K562 (cell line): ENCODE measurements around the gene ETV3L. TPM values are rescaled to one million over a fixed set of nuclear protein-coding genes. Genes with fewer than 3 reads are reported as not detected.

Experiments used
- ATAC-seq: fragments of 200-7000 bp; cut with Tn5 transposase; 3 replicates; pipeline ENCODE4 v1.9.1; 2020; ENCODE audit warnings: moderate library complexity
- BruUV-seq: library from RNA; stranded (reverse); fragments of 400-500 nt; replicated peaks from 2 replicates; lab custom pipeline; 2021; lab: Mats Ljungman, UMichigan
- CTCF ChIA-PET: fragments of 300-600 bp; formaldehyde crosslinking; extraction: SDS; loops from one replicate; lab custom pipeline; 2021; ENCODE audit warnings: low intra/inter-chr PET ratio; lab: Yijun Ruan, JAX
- POLR2A ChIA-PET: fragments of 300-600, 350-650 bp; sonication (Branson Sonifier 250); formaldehyde crosslinking; extraction: SDS; loops from one replicate; lab custom pipeline; 2021; ENCODE audit warnings: antibody characterized with exemption, inconsistent platforms; lab: Yijun Ruan, JAX
- DNase-seq, 4 experiments: peaks; one replicate each; pipeline versions ENCODE4 v3.0.0 to v3.0.0-alpha.2; 2011 to 2018; ENCODE audit warnings: low spot score in 3 of 4, mixed read lengths in 3 of 4; ENCODE audit errors: extremely low read depth in 1 of 4
- FAIRE-seq: peaks from 2 replicates; lab custom pipeline; 2011; peaks lifted over from hg19 to GRCh38; lab: Jason Lieb, UNC
- H2AFZ ChIP-seq: 2 replicates; pipeline ENCODE4 v1.6.0; 2011; ENCODE audit warnings: low read depth, low read length, control low read depth, inconsistent platforms
- H3K27ac ChIP-seq: fragments of 200-600 bp; 3 replicates; pipeline ENCODE4 v1.8.0; 2011; ENCODE audit warnings: low read depth, mild to moderate bottlenecking, control low read depth, inconsistent platforms, low read length, moderate library complexity, mixed read lengths; ENCODE audit errors: extremely low read depth
- H3K27me3 ChIP-seq, 2 experiments: fragments of 300-600 bp in 1 of 2; 2 replicates in 1 of 2; 3 replicates in 1 of 2; pipeline versions ENCODE4 v1.6.0 to v1.8.0; 2011; ENCODE audit warnings: inconsistent platforms in 2 of 2, low read length in 2 of 2, mild to moderate bottlenecking in 1 of 2, mixed read lengths in 1 of 2, moderate library complexity in 1 of 2; ENCODE audit not compliant: control insufficient read depth in 2 of 2, insufficient read depth in 2 of 2
- H3K36me3 ChIP-seq: fragments of 300-600 bp; 3 replicates; pipeline ENCODE4 v1.8.0; 2011; ENCODE audit warnings: mild to moderate bottlenecking, low read length, inconsistent platforms; ENCODE audit not compliant: control insufficient read depth, insufficient read depth
- H3K4me1 ChIP-seq, 2 experiments: fragments of 200-600 bp in 1 of 2; replicated peaks in 1 of 2; 2 replicates in 1 of 2; 3 replicates in 1 of 2; pipeline versions ENCODE4 v1.5.1 to v1.8.0; 2011; ENCODE audit warnings: inconsistent platforms in 2 of 2, low read length in 2 of 2, mild to moderate bottlenecking in 1 of 2, mixed read lengths in 1 of 2, moderate library complexity in 1 of 2; ENCODE audit not compliant: control insufficient read depth in 2 of 2, insufficient read depth in 2 of 2
- H3K4me2 ChIP-seq: 2 replicates; pipeline ENCODE4 v1.6.1; 2011; ENCODE audit warnings: low read length, control low read depth, inconsistent platforms, mixed read lengths; ENCODE audit not compliant: insufficient read depth
- H3K4me3 ChIP-seq: fragments of 200-600 bp; sonication (generic), shearing (Covaris generic); 2 replicates; pipeline ENCODE4 v1.5.1; 2016; ENCODE audit warnings: control low read depth, inconsistent platforms
- H3K79me2 ChIP-seq: fragments of 200-600 bp; 3 replicates; pipeline ENCODE4 v1.8.0; 2011; ENCODE audit warnings: low read length, inconsistent platforms; ENCODE audit not compliant: control insufficient read depth, insufficient read depth
- H3K9ac ChIP-seq, 2 experiments: 2 replicates each; pipeline versions ENCODE4 v1.6.0 to v1.6.1; 2011; ENCODE audit warnings: low read depth in 2 of 2, low read length in 2 of 2, control low read depth in 1 of 2, inconsistent platforms in 1 of 2, mild to moderate bottlenecking in 1 of 2, mixed read lengths in 1 of 2; ENCODE audit not compliant: insufficient read depth in 1 of 2
- H3K9me1 ChIP-seq: one replicate; pipeline ENCODE4 v1.6.0; 2011; ENCODE audit warnings: inconsistent platforms, mild to moderate bottlenecking, low read length, moderate library complexity; ENCODE audit not compliant: control insufficient read depth, insufficient read depth
- H3K9me3 ChIP-seq: replicated peaks from 2 replicates; pipeline ENCODE4 v1.5.1; 2011; ENCODE audit warnings: low read depth, low read length, inconsistent platforms; ENCODE audit not compliant: control insufficient read depth, insufficient read depth
- H4K20me1 ChIP-seq: replicated peaks from 2 replicates; pipeline ENCODE4 v1.6.1; 2011; ENCODE audit warnings: low read length, inconsistent platforms, mixed read lengths; ENCODE audit not compliant: control insufficient read depth, insufficient read depth
- CBX3 ChIP-seq, 2 experiments: IDR thresholded peaks; 1 replicate in 1 of 2; 2 replicates in 1 of 2; pipeline ENCODE4 v1.6.1; 2012; ENCODE audit warnings: inconsistent platforms in 2 of 2, low read length in 2 of 2, borderline replicate concordance in 1 of 2, control low read depth in 1 of 2
- HMG20B ChIP-seq: fragments of 250-450 bp; sonication (Bioruptor Pico); IDR thresholded peaks from 2 replicates; pipeline ENCODE4 v1.5.0; 2021; ENCODE audit warnings: mild to moderate bottlenecking
- MAFG ChIP-seq: fragments of 450-650 bp; conservative IDR thresholded peaks from 2 replicates; pipeline ENCODE4 v1.6.1; 2016; ENCODE audit warnings: missing genetic modification characterization, missing compliant biosample characterization
- PHB ChIP-seq: fragments of 250-450 bp; sonication (Bioruptor Pico); IDR thresholded peaks from 2 replicates; pipeline ENCODE4 v1.5.0; 2021
- RBM25 ChIP-seq: fragments of 200-400 bp; formaldehyde crosslinking; IDR thresholded peaks from 2 replicates; pipeline ENCODE4 v1.6.1; 2018; ENCODE audit warnings: low read length, low read depth, moderate library complexity; ENCODE audit not compliant: severe bottlenecking
- SPI1 ChIP-seq: IDR thresholded peaks from 2 replicates; pipeline ENCODE4 v1.6.1; 2011; ENCODE audit warnings: low read depth, low read length, control low read depth, borderline replicate concordance
- SREBF2 ChIP-seq: sonication (generic); formaldehyde crosslinking; IDR thresholded peaks from 2 replicates; pipeline ENCODE4 v1.4.0; 2020; ENCODE audit warnings: mild to moderate bottlenecking, missing genetic modification reagents
- SUPT5H ChIP-seq: fragments of 450-650 bp; IDR thresholded peaks from 2 replicates; pipeline ENCODE4 v1.6.1; 2016
- TARDBP ChIP-seq: fragments of 450-650 bp; IDR thresholded peaks from 2 replicates; pipeline ENCODE4 v1.6.1; 2016
- ZNF75A ChIP-seq: fragments of 450-650 bp; formaldehyde crosslinking; IDR thresholded peaks from 2 replicates; pipeline ENCODE4 v1.4.0; 2020; ENCODE audit warnings: mild to moderate bottlenecking
- ZNF79 ChIP-seq: fragments of 250-450 bp; sonication (Bioruptor Pico); IDR thresholded peaks from 2 replicates; pipeline ENCODE4 v1.4.0; 2020; ENCODE audit warnings: low read depth, mild to moderate bottlenecking, moderate library complexity
- WGBS: fragments of 100-300 bp; shearing (Covaris generic); methylation state at CpG from one replicate; pipeline ENCODE4 v1.1.6; 2016; ENCODE audit warnings: low coverage, mixed read lengths; ENCODE audit not compliant: insufficient coverage; ENCODE audit errors: missing lambda C conversion rate; 5-methylcytosine and 5-hydroxymethylcytosine counted together
- in situ Hi-C: fragments of 300-500 bp; cut with MboI; formaldehyde crosslinking; loops from 4 replicates; pipeline ENCODE4 v1.15.0; 2018; ENCODE audit warnings: inconsistent platforms, mixed read lengths
- intact Hi-C: fragments of 100-400 bp; cut with micrococcal nuclease; formaldehyde crosslinking; loops from 2 replicates; pipeline ENCODE4 v1.14.2; 2022
- polyA plus RNA-seq, 8 experiments: library from polyadenylated mRNA; depleted of rRNA in 4 of 8; stranded (reverse) in 5 of 8; unstranded in 3 of 8; fragments of >200 nt; fragmentation: Nextera tagmentation in 2 of 8; fragmentation: Illumina TruSeq in 1 of 8; extraction: Ambion mirVana in 2 of 8; extraction: Trizol in 1 of 8; gene quantifications; 2 replicates each; pipeline versions ENCODE4 v1.2.1 to v1.2.3, GENCODE V29; 2011 to 2014; ENCODE audit warnings: inconsistent platforms in 1 of 8, missing spikeins in 1 of 8
- total RNA-seq, 7 experiments: library from RNA; depleted of rRNA in 6 of 7; stranded (reverse); fragments of >200 nt in 6 of 7; fragmentation: Illumina TruSeq in 2 of 7; extraction: Trizol in 2 of 7; gene quantifications; 2 replicates each; pipeline versions ENCODE4 v1.2.1 to v1.2.3, GENCODE V29; 2011 to 2021; ENCODE audit warnings: low replicate concordance in 1 of 7
- TF ChIP-seq, protein P1 (sequence below): fragments of 450-650 bp; formaldehyde crosslinking; conservative IDR thresholded peaks from 2 replicates; pipeline ENCODE4 v1.4.0; 2022; ENCODE audit warnings: mild to moderate bottlenecking, missing genetic modification characterization
- TF ChIP-seq, protein P2 (sequence below): sonication (generic); formaldehyde crosslinking; IDR thresholded peaks from 2 replicates; pipeline ENCODE4 v1.8.1; 2023; ENCODE audit warnings: mild to moderate bottlenecking, missing genetic modification reagents
- TF ChIP-seq, protein P3 (sequence below): fragments of 250-450 bp; sonication (Bioruptor Pico); IDR thresholded peaks from 2 replicates; pipeline ENCODE4 v1.8.0; 2022; ENCODE audit warnings: inconsistent platforms, mild to moderate bottlenecking, moderate library complexity, borderline replicate concordance

The ETV3L gene
- total and polyA plus RNA-seq, 9 of the 15 experiments (the other 6 are each of a cell fraction or from before 2014, with no cell fraction given), result not detected

DNA sequence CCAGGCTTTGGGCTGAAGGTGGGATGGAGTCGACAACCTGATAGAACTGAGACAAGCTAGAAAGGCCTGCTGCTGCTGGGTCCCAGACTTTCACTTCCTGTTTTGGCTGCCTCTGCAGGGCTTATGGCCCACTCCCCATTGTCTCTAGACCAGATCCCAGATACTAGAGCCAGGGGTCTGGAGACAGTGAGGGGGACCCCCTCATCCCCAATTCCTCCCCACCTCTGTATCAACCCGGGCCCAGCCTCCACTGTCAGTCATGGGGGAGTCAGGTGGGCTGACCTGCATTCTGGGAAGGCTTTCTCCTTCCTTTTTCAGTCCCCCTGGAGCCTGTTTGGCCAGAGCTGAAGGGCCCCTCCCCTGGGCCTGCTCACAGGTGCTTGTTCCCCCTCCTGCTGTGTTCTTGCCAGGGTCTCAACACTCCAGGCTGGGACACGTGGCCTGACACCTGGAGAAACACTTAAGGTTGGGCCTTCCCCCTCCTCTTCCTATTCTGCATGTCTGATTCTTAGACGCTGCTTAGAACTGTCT, 18.0 kb upstream of the ETV3L start:
- Histone ChIP-seq H3K4me1 (peaks cover 0 to 6% of the 10 kb centered on the region in 2 experiments; a peak in 3 of 5 replicates), H3K4me3 (no peak overlapping the region), H3K9me3 (no peaks in the 10 kb centered on the region)
- DNase-seq, result no peak
- TF ChIP-seq SREBF2, result no peak
- peak; percentile 86 for TF ChIP-seq SPI1
- TF ChIP-seq HMG20B, result no peak
- TF ChIP-seq, protein P1, sequence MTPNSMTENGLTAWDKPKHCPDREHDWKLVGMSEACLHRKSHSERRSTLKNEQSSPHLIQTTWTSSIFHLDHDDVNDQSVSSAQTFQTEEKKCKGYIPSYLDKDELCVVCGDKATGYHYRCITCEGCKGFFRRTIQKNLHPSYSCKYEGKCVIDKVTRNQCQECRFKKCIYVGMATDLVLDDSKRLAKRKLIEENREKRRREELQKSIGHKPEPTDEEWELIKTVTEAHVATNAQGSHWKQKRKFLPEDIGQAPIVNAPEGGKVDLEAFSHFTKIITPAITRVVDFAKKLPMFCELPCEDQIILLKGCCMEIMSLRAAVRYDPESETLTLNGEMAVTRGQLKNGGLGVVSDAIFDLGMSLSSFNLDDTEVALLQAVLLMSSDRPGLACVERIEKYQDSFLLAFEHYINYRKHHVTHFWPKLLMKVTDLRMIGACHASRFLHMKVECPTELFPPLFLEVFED (CRISPR knock-in tag), result no peak
- TF ChIP-seq, all 486 proteins: peak for 1
- no TSS peak for BruUV-seq
- ChIA-PET CTCF (no interaction called here), POLR2A (interaction anchor here (0.7 kb wide), 1 partner anchor 27 kb away, joined by 4 read pairs; no protein-coding TSS in a partner anchor)
- no peak for ATAC-seq
- H3K36me3 ChIP-seq, result no peaks in the 10 kb centered on the region
- no peak overlapping the region for H3K9ac ChIP-seq
- H2AFZ ChIP-seq, result no peak overlapping the region
- no peaks in the 10 kb centered on the region for H3K79me2 ChIP-seq
- H3K27ac ChIP-seq, result no peak overlapping the region
- in situ Hi-C loops (no loop called here), intact Hi-C loops (no loop called here)
- no peak for FAIRE-seq
- no peak overlapping the region for H3K4me2 ChIP-seq
- WGBS, result 14% methylated on average over 4 of the region's 4 CpGs
- H3K9me1 ChIP-seq, result no peaks in the 10 kb centered on the region
- peaks cover 22 to 28% of the 10 kb centered on the region in 2 experiments; a peak in 4 of 5 replicates for H3K27me3 ChIP-seq
- H4K20me1 ChIP-seq, result no peaks in the 10 kb centered on the region

DNA sequence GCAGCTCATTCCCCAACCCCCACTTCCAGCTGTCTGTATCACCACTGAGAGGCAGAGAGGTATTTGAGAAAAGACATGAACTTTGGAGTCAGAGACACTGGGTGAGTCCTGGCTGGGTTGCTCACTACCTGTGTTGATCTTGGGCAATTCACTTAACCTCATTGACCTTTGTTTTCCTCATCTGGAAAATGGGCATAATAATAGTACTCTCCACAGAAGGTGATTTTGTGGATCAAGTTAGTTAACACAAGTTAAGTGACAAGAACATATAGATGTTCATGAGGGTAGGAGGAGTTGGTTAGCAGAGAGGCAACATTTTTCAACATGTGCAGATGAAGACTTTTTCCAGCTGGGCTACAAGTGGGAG, 17.1 kb upstream of the ETV3L start:
- H3K36me3 ChIP-seq, result no peaks in the 10 kb centered on the region
- in situ Hi-C loops (no loop called here), intact Hi-C loops (no loop called here)
- FAIRE-seq, result no peak
- H3K9me3 ChIP-seq, result no peaks in the 10 kb centered on the region
- no peak overlapping the region for H3K4me2 ChIP-seq
- H3K9ac ChIP-seq, result no peak overlapping the region
- POLR2A ChIA-PET, result interaction anchor here (0.6 to 0.7 kb wide), 2 partner anchors 39 to 587 kb away, joined by 3 to 4 read pairs; no protein-coding TSS in a partner anchor
- H3K79me2 ChIP-seq, result no peaks in the 10 kb centered on the region
- no peaks in the 10 kb centered on the region for H4K20me1 ChIP-seq
- CTCF ChIA-PET, result no interaction called here
- H2AFZ ChIP-seq, result no peak overlapping the region
- no peak overlapping the region for H3K27ac ChIP-seq
- H3K27me3 ChIP-seq, result peaks cover 31 to 37% of the 10 kb centered on the region in 2 experiments; a peak in 4 of 5 replicates
- peaks cover 0 to 7% of the 10 kb centered on the region in 2 experiments; a peak in 3 of 5 replicates for H3K4me1 ChIP-seq
- no TSS peak for BruUV-seq
- H3K4me3 ChIP-seq, result no peak overlapping the region
- H3K9me1 ChIP-seq, result no peaks in the 10 kb centered on the region
- DNase-seq, result no peak
- no peak for ATAC-seq
- TF ChIP-seq MAFG (tag), result no peak
- no peak for TF ChIP-seq SUPT5H
- TF ChIP-seq, protein P2, sequence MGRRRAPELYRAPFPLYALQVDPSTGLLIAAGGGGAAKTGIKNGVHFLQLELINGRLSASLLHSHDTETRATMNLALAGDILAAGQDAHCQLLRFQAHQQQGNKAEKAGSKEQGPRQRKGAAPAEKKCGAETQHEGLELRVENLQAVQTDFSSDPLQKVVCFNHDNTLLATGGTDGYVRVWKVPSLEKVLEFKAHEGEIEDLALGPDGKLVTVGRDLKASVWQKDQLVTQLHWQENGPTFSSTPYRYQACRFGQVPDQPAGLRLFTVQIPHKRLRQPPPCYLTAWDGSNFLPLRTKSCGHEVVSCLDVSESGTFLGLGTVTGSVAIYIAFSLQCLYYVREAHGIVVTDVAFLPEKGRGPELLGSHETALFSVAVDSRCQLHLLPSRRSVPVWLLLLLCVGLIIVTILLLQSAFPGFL (CRISPR knock-in tag), result no peak
- TF ChIP-seq RBM25, result peak; percentile 86
- TF ChIP-seq PHB, result no peak
- TF ChIP-seq, protein P3, sequence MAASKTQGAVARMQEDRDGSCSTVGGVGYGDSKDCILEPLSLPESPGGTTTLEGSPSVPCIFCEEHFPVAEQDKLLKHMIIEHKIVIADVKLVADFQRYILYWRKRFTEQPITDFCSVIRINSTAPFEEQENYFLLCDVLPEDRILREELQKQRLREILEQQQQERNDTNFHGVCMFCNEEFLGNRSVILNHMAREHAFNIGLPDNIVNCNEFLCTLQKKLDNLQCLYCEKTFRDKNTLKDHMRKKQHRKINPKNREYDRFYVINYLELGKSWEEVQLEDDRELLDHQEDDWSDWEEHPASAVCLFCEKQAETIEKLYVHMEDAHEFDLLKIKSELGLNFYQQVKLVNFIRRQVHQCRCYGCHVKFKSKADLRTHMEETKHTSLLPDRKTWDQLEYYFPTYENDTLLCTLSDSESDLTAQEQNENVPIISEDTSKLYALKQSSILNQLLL (CRISPR knock-in tag), result no peak
- no peak for TF ChIP-seq ZNF75A (CRISPR knock-in tag)
- no peak for TF ChIP-seq ZNF79 (CRISPR knock-in tag)
- no peak for TF ChIP-seq SPI1
- TF ChIP-seq TARDBP, result no peak
- no peak for TF ChIP-seq CBX3 (IDR thresholded peaks at IDR 0.05; ENCODE audit: borderline replicate concordance in 1 of 2, low read length in 2 of 2)
